ENCODE measurements around the gene MCM3AP.
"Not testable (repeated sequence)": the region's sequence is repeated elsewhere in the genome, so short reads cannot be mapped to it uniquely, and the experiment has no call there.

MCM3AP gene

GRCh38 chr21:46314441-46315020 is 29.1 kb upstream of the MCM3AP start:
- Histone ChIP-seq H3K4me1 (ENCODE audit: insufficient read depth, low read length) (peaks cover 8% of the 10 kb centered on the region), H3K27me3 (ENCODE audit: insufficient read depth, low read length, poor library complexity) (no peaks in the 10 kb centered on the region), H2AFZ (ENCODE audit: low read depth, low read length) (no peak overlapping the region), H3K4me3 (ENCODE audit: low read depth in 1 of 2, low read length in 2 of 2) (no peak overlapping the region), H3K9me3 (ENCODE audit: insufficient read depth, low read length, severe bottlenecking) (no peaks in the 10 kb centered on the region), H3K36me3 (ENCODE audit: insufficient read depth, low read length) (peaks cover 91% of the 10 kb centered on the region), H3K9ac (ENCODE audit: low read depth, low read length) (no peak overlapping the region), H3K79me2 (ENCODE audit: insufficient read depth, low read length) (peaks cover 39% of the 10 kb centered on the region), H4K20me1 (ENCODE audit: insufficient read depth, low read length) (peaks cover 39% of the 10 kb centered on the region), H3K4me2 (ENCODE audit: insufficient read depth, low read length) (no peak overlapping the region), H3K27ac (ENCODE audit: low read length) (no peak overlapping the region)
- TF ChIP-seq CTCF (IDR thresholded peaks at IDR 0.05; ENCODE audit: borderline replicate concordance, extremely low read depth, low read length, poor library complexity, severe bottlenecking) (peak; percentile 7), EZH2 (IDR thresholded peaks at IDR 0.05; ENCODE audit: borderline replicate concordance, low read depth, low read length, severe bottlenecking) (no peak)
- no peak for ATAC-seq (ENCODE audit: insufficient read depth, low read depth)
- no peak for DNase-seq

GRCh38 chr21:46312949-46313348 is 27.5 kb upstream of the MCM3AP start:
- Histone ChIP-seq H3K4me2 (ENCODE audit: insufficient read depth, low read length) (no peak overlapping the region), H3K27ac (ENCODE audit: low read length) (no peak overlapping the region), H2AFZ (ENCODE audit: low read depth, low read length) (no peak overlapping the region), H3K79me2 (ENCODE audit: insufficient read depth, low read length) (peaks cover 23% of the 10 kb centered on the region), H3K9ac (ENCODE audit: low read depth, low read length) (no peak overlapping the region), H4K20me1 (ENCODE audit: insufficient read depth, low read length) (peaks cover 24% of the 10 kb centered on the region), H3K36me3 (ENCODE audit: insufficient read depth, low read length) (peaks cover 91% of the 10 kb centered on the region), H3K4me3 (ENCODE audit: low read depth in 1 of 2, low read length in 2 of 2) (no peak overlapping the region), H3K4me1 (ENCODE audit: insufficient read depth, low read length) (no peaks in the 10 kb centered on the region), H3K9me3 (ENCODE audit: insufficient read depth, low read length, severe bottlenecking) (no peaks in the 10 kb centered on the region), H3K27me3 (ENCODE audit: insufficient read depth, low read length, poor library complexity) (no peaks in the 10 kb centered on the region)
- no peak for ATAC-seq (ENCODE audit: insufficient read depth, low read depth)
- no peak for DNase-seq
- TF ChIP-seq EZH2 (IDR thresholded peaks at IDR 0.05; ENCODE audit: borderline replicate concordance, low read depth, low read length, severe bottlenecking) = no peak
- no peak for TF ChIP-seq CTCF (IDR thresholded peaks at IDR 0.05; ENCODE audit: borderline replicate concordance, extremely low read depth, low read length, poor library complexity, severe bottlenecking)

DNA sequence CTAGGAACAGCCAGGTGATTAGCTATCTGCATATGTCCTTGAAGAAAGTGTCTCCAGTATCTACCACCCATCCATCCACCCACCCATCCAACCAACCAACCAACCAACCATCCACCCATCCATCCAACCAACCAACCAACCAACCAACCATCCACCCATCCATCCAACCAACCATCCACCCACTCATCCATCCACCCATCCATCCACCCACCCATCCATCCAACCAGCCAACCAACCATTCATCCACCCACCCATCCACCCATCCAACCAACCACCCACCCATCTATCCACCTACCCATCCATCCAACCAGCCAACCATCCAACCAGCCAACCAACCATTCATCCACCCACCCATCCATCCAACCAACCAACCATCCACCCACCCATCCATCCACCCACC is 26.2 kb upstream of the MCM3AP start:
- DNase-seq (no peak), ATAC-seq (ENCODE audit: insufficient read depth, low read depth) (no peak)
- Histone ChIP-seq H3K36me3 (ENCODE audit: insufficient read depth, low read length) (peaks cover 89% of the 10 kb centered on the region), H3K4me3 (ENCODE audit: low read depth in 1 of 2, low read length in 2 of 2) (no peak overlapping the region), H3K27me3 (ENCODE audit: insufficient read depth, low read length, poor library complexity) (no peaks in the 10 kb centered on the region), H3K4me2 (ENCODE audit: insufficient read depth, low read length) (no peak overlapping the region), H3K27ac (ENCODE audit: low read length) (no peak overlapping the region), H3K4me1 (ENCODE audit: insufficient read depth, low read length) (no peaks in the 10 kb centered on the region), H3K79me2 (ENCODE audit: insufficient read depth, low read length) (peaks cover 16% of the 10 kb centered on the region), H4K20me1 (ENCODE audit: insufficient read depth, low read length) (peaks cover 14% of the 10 kb centered on the region), H3K9ac (ENCODE audit: low read depth, low read length) (no peak overlapping the region), H3K9me3 (ENCODE audit: insufficient read depth, low read length, severe bottlenecking) (no peaks in the 10 kb centered on the region), H2AFZ (ENCODE audit: low read depth, low read length) (no peak overlapping the region)
- no peak for TF ChIP-seq CTCF (IDR thresholded peaks at IDR 0.05; ENCODE audit: borderline replicate concordance, extremely low read depth, low read length, poor library complexity, severe bottlenecking)
- TF ChIP-seq EZH2 (IDR thresholded peaks at IDR 0.05; ENCODE audit: borderline replicate concordance, low read depth, low read length, severe bottlenecking) = no peak

GRCh38 chr21:46310260-46310659 is 24.8 kb upstream of the MCM3AP start:
- H3K4me3 ChIP-seq (ENCODE audit: low read depth in 1 of 2, low read length in 2 of 2); H3K9ac ChIP-seq (ENCODE audit: low read depth, low read length); H4K20me1 ChIP-seq (ENCODE audit: insufficient read depth, low read length); ATAC-seq (ENCODE audit: insufficient read depth, low read depth); H3K79me2 ChIP-seq (ENCODE audit: insufficient read depth, low read length); H3K4me1 ChIP-seq (ENCODE audit: insufficient read depth, low read length); H3K27me3 ChIP-seq (ENCODE audit: insufficient read depth, low read length, poor library complexity); DNase-seq; H3K4me2 ChIP-seq (ENCODE audit: insufficient read depth, low read length); H3K27ac ChIP-seq (ENCODE audit: low read length); H2AFZ ChIP-seq (ENCODE audit: low read depth, low read length); H3K9me3 ChIP-seq (ENCODE audit: insufficient read depth, low read length, severe bottlenecking): not testable (repeated sequence)
- peaks cover 85% of the 10 kb centered on the region for H3K36me3 ChIP-seq (ENCODE audit: insufficient read depth, low read length)
